ENCODE results near the gene FTO.

The FTO gene

GRCh38 chr16:54171626-54172537 is 467.9 kb downstream of the FTO start:
- TF ChIP-seq CTCF (IDR thresholded peaks at IDR 0.05; ENCODE audit: low read depth, low read length), result no peak
- no peak for DNase-seq
- H3K36me3 ChIP-seq, result no peaks in the 10 kb centered on the region
- H3K4me1 ChIP-seq, result peaks cover 16% of the 10 kb centered on the region
- H3K27me3 ChIP-seq, result no peaks in the 10 kb centered on the region
- peak overlapping the region; percentile 56 for H3K4me3 ChIP-seq (ENCODE audit: low read depth, low read length)
- no peaks in the 10 kb centered on the region for H3K9me3 ChIP-seq

GRCh38 chr16:54173490-54173889 is 469.5 kb downstream of the FTO start:
- peaks cover 26% of the 10 kb centered on the region for H3K4me1 ChIP-seq
- no peaks in the 10 kb centered on the region for H3K36me3 ChIP-seq
- DNase-seq, result no peak
- no peaks in the 10 kb centered on the region for H3K27me3 ChIP-seq
- no peaks in the 10 kb centered on the region for H3K9me3 ChIP-seq
- TF ChIP-seq CTCF (IDR thresholded peaks at IDR 0.05; ENCODE audit: low read depth, low read length), result no peak
- no peak overlapping the region for H3K4me3 ChIP-seq (ENCODE audit: low read depth, low read length)

GRCh38 chr16:54174201-54174600 is 470.2 kb downstream of the FTO start:
- no peaks in the 10 kb centered on the region for H3K27me3 ChIP-seq

GRCh38 chr16:54174750-54175149 is 470.8 kb downstream of the FTO start:
- Histone ChIP-seq H3K9me3 (no peaks in the 10 kb centered on the region), H3K4me1 (peaks cover 26% of the 10 kb centered on the region), H3K27me3 (no peaks in the 10 kb centered on the region), H3K4me3 (ENCODE audit: low read depth, low read length) (no peak overlapping the region), H3K36me3 (no peaks in the 10 kb centered on the region)
- no peak for DNase-seq
- no peak for TF ChIP-seq CTCF (IDR thresholded peaks at IDR 0.05; ENCODE audit: low read depth, low read length)

More at GRCh38 chr16:54174201-54174600, 470.2 kb downstream of the FTO start:
- Histone ChIP-seq H3K36me3 (no peaks in the 10 kb centered on the region), H3K9me3 (no peaks in the 10 kb centered on the region), H3K4me1 (peaks cover 26% of the 10 kb centered on the region), H3K4me3 (ENCODE audit: low read depth, low read length) (no peak overlapping the region)
- no peak for DNase-seq
- TF ChIP-seq CTCF (IDR thresholded peaks at IDR 0.05; ENCODE audit: low read depth, low read length), result no peak

GRCh38 chr16:54175169-54175551 is 471.2 kb downstream of the FTO start:
- Histone ChIP-seq H3K4me3 (ENCODE audit: low read depth, low read length) (no peak overlapping the region), H3K9me3 (no peaks in the 10 kb centered on the region), H3K4me1 (peaks cover 26% of the 10 kb centered on the region), H3K27me3 (no peaks in the 10 kb centered on the region), H3K36me3 (no peaks in the 10 kb centered on the region)
- DNase-seq, result no peak
- no peak for TF ChIP-seq CTCF (IDR thresholded peaks at IDR 0.05; ENCODE audit: low read depth, low read length)

Data from BE2C (cell line).